ENCODE data around the gene SLC35A5. TPM values are rescaled to one million over a fixed set of nuclear protein-coding genes. Genes with fewer than 3 reads are reported as not detected.

Gene SLC35A5
- total and polyA plus RNA-seq, 2 of the 4 experiments (the other 2 are of a cell fraction), result 19.5 to 25.6 TPM

DNA sequence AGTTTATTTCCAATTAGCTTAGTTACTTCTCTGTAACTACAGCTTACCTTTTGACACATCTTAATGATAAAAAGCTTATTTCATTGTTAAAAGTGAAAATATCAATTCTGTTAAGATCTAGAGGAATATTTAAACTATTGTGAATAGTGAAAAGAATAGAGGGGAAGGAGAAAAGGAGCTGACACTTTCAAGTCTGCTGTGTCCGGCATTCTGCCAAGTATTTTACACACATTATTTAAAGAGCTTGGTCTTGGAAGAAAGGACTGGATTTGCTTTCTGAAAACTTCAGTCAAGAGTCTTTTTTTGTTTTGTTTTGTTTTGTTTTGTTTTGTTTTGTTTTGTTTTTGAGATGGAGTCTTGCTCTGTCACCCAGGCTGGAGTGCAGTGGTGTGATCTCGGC lies 44.3 kb downstream of the SLC35A5 start:
- dilution Hi-C loops (cut with HindIII; ENCODE audit: low sequenced_read_pairs, unreplicated experiment), result no loop called here

More for the DNA sequence above, 44.3 kb downstream of the SLC35A5 start:
- Histone ChIP-seq H3K79me1 (ENCODE audit: low read depth in 1 of 2, low read length in 2 of 2) (no peaks in the 10 kb centered on the region), H3K4me2 (ENCODE audit: low read depth, low read length) (no peak overlapping the region), H2BK5ac (ENCODE audit: low read depth, low read length, poor library complexity, severe bottlenecking) (no peak overlapping the region), H4K20me1 (ENCODE audit: insufficient read depth, low read length) (no peaks in the 10 kb centered on the region), H2BK15ac (ENCODE audit: low read depth, low read length) (no peak overlapping the region), H3K23ac (ENCODE audit: low read depth, low read length) (no peak overlapping the region), H4K5ac (ENCODE audit: low read depth, low read length) (no peak overlapping the region), H3K4me1 (ENCODE audit: control insufficient read depth, insufficient read depth, low read length) (peaks cover 3% of the 10 kb centered on the region; the same call in 1 of the 2 replicates), H3K9ac (ENCODE audit: low read depth, low read length) (no peak overlapping the region), H3K56ac (ENCODE audit: extremely low read depth, insufficient read depth, low read length) (no peak overlapping the region), H2AFZ (replicated peaks; ENCODE audit: low read length, poor library complexity) (no peak overlapping the region), H3K9me3 (ENCODE audit: control insufficient read depth, insufficient read depth, low read length) (no peaks in the 10 kb centered on the region), H2AK9ac (replicated peaks; ENCODE audit: low read depth, low read length, poor library complexity) (no peak overlapping the region), H2AK5ac (ENCODE audit: low read depth, low read length) (no peak overlapping the region), H3K4ac (ENCODE audit: low read depth, low read length) (no peak overlapping the region), H3K14ac (replicated peaks; ENCODE audit: low read depth, low read length) (no peak overlapping the region), H2BK120ac (ENCODE audit: low read depth, low read length) (no peak overlapping the region), H3K27me3 (ENCODE audit: control insufficient read depth, insufficient read depth, low read length) (no peaks in the 10 kb centered on the region), H3K36me3 (ENCODE audit: control insufficient read depth, insufficient read depth, low read length) (peaks cover 22% of the 10 kb centered on the region), H4K8ac (ENCODE audit: low read depth in 2 of 2, low read length in 2 of 2) (no peak overlapping the region), H2BK20ac (ENCODE audit: low read depth, low read length) (no peak overlapping the region), H4K91ac (ENCODE audit: insufficient read depth, low read depth, low read length) (no peak overlapping the region), H3K27ac (ENCODE audit: insufficient read depth, low read length) (no peak overlapping the region), H3K4me3 (ENCODE audit: insufficient read depth, low read depth, low read length) (no peak overlapping the region), H3K9me1 (ENCODE audit: insufficient read depth, low read length) (0 out of 2 replicates have a peak, but pooled peaks cover 3% of the 10 kb centered on the region), H3K18ac (ENCODE audit: low read depth, low read length) (no peak overlapping the region)
- no peak for ATAC-seq (ENCODE audit: low read depth)
- BruUV-seq (replicated peaks), result no TSS peak
- TF ChIP-seq BHLHE40 (IDR thresholded peaks at IDR 0.05; ENCODE audit: low read depth, low read length) (no peak), MXI1 (IDR thresholded peaks at IDR 0.05; ENCODE audit: borderline replicate concordance, low read depth, low read length) (no peak), ELK1 (IDR thresholded peaks at IDR 0.05; ENCODE audit: borderline replicate concordance, low read depth, low read length) (no peak), RCOR1 (IDR thresholded peaks at IDR 0.05; ENCODE audit: insufficient replicate concordance, low read length) (no peak), CEBPB (IDR thresholded peaks at IDR 0.05; ENCODE audit: low read depth, low read length) (no peak), MAZ (IDR thresholded peaks at IDR 0.05; ENCODE audit: borderline replicate concordance, low read depth, low read length) (no peak), RFX5 (IDR thresholded peaks at IDR 0.05; ENCODE audit: low read depth, low read length) (no peak), USF2 (IDR thresholded peaks at IDR 0.05; ENCODE audit: low read depth, low read length) (no peak)
- intact Hi-C loops (cut with micrococcal nuclease) (no loop called here), in situ Hi-C loops (cut with MboI; ENCODE audit: low sequenced_read_pairs) (no loop called here)
- ChIA-PET CTCF (interaction anchor here (1.3 kb wide), 1 partner anchor 23 kb away, joined by 3 read pairs; no protein-coding TSS in a partner anchor), POLR2A (ENCODE audit: unreplicated experiment) (interaction anchor here (0.7 kb wide), 2 partner anchors 12 to 15 kb away, joined by 3 read pairs; no protein-coding TSS in a partner anchor)
- no peak for DNase-seq
- WGBS, 2 experiments (ENCODE audit: extremely low coverage in 2 of 2, insufficient read length in 1 of 2), result 100% methylated on average over 1 of the region's 2 CpGs; no CpG with 5 or more reads in 1 of the 2 experiments

All from IMR-90 (cell line).